22Rv1 (cell line): Measurements from ENCODE around the gene EIF4G3.

Experiments
- H3K27ac ChIP-seq: fragments of 450-650 bp; 2 replicates; pipeline ENCODE4 v1.5.1; 2017
- ZFX ChIP-seq: fragments of 450-650 bp; IDR thresholded peaks from 2 replicates; pipeline ENCODE4 v1.6.1; 2017; ENCODE audit warnings: antibody characterized with exemption, borderline replicate concordance
- TF ChIP-seq, protein P1 (sequence below): fragments of 450-650 bp; IDR thresholded peaks from 2 replicates; pipeline ENCODE4 v1.5.1; 2017; ENCODE audit warnings: mild to moderate bottlenecking

The EIF4G3 gene

DNA sequence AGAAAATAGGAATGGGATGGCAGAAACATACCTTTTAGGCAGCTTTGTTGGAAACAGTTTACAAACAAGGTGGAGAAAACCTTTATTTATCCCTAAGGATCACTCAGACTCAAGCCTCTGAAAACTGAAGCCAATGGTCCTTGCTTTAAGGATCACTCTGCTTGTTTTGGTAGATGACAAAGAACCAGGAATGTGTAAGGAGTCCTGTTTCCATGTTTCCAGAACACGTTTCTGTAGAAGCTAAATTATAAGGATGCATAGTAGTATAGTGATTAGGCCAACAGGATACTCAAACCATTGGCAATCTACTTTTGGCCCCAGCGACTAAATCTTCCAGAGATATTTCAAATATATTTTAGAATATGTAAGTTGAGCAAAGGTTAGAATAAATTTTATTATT, 240.5 kb downstream of the EIF4G3 start:
- H3K27ac ChIP-seq, result no peak overlapping the region
- TF ChIP-seq, protein P1, sequence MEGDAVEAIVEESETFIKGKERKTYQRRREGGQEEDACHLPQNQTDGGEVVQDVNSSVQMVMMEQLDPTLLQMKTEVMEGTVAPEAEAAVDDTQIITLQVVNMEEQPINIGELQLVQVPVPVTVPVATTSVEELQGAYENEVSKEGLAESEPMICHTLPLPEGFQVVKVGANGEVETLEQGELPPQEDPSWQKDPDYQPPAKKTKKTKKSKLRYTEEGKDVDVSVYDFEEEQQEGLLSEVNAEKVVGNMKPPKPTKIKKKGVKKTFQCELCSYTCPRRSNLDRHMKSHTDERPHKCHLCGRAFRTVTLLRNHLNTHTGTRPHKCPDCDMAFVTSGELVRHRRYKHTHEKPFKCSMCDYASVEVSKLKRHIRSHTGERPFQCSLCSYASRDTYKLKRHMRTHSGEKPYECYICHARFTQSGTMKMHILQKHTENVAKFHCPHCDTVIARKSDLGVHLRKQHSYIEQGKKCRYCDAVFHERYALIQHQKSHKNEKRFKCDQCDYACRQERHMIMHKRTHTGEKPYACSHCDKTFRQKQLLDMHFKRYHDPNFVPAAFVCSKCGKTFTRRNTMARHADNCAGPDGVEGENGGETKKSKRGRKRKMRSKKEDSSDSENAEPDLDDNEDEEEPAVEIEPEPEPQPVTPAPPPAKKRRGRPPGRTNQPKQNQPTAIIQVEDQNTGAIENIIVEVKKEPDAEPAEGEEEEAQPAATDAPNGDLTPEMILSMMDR, result no peak
- TF ChIP-seq ZFX, result no peak

DNA sequence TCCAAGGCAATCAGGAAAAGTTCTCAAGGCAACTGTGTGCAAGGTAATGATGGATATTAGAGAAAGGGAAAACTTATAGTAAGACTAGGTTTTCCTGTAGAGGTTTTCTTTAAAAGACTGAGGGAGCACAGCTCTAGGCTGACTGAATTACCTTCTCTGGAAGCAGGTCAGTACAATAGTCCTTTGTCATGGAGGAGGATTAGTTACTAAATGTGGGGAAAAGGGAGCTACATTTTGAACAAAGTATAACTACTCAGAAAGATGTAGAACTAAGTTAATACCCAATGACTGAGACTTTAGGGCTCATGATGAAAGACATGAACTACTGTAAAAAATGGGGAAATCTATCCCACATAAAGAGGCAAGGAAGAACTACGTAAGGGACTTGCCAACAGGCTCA, 241.0 kb downstream of the EIF4G3 start:
- H3K27ac ChIP-seq, result no peak overlapping the region
- no peak for TF ChIP-seq ZFX
- TF ChIP-seq, protein P1, result no peak

DNA sequence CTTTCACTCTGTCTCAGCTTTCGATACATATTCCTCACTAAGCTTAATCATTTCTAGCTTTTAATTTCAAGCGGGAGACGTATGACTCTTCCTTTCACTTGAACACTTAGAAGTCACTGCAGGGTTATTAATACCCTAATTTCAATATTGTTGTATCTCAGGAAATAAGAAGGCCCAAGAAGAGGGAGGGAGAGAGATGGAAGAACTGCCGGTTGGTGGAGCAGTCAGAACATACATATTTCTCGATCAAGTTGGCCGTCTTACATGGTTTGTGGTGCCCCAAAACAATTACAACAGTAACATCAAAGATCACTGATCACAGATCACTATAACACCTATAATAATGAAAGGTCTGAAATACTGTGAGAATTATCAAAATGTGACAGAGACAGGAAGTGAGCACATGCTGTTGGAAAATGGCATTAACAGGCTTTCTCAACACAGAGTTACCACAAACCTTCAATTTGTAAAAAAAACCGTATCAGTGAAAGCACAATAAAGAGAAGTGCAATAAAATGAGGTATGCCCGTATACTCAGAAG, 244.2 kb downstream of the EIF4G3 start:
- TF ChIP-seq ZFX, result no peak
- TF ChIP-seq, protein P1, result no peak
- no peak overlapping the region for H3K27ac ChIP-seq

DNA sequence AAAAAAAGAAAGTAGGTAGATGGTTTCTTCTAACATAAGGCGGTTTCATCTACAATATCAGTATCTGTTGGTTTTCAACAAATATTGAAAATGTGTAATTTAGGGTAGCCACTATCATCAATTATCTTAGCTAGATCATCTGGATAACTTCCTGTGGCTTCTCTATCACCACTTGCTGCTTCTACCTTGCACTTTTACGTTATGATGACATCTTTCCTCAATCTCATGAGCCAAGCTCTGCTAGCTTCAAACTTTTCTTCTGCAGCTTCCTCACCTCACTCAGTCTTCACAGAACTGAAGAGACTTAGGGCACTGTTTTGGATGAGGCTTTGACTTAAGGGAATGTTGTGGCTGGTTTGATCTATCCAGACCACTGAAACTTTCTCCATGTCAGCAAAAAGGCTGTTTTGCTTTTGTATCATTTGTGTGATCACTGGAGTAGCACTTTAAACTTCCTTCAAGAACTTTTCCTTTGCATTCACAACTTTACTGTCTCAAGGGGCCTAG, 244.7 kb downstream of the EIF4G3 start:
- H3K27ac ChIP-seq, result no peak overlapping the region
- no peak for TF ChIP-seq ZFX
- TF ChIP-seq, protein P1, result no peak

DNA sequence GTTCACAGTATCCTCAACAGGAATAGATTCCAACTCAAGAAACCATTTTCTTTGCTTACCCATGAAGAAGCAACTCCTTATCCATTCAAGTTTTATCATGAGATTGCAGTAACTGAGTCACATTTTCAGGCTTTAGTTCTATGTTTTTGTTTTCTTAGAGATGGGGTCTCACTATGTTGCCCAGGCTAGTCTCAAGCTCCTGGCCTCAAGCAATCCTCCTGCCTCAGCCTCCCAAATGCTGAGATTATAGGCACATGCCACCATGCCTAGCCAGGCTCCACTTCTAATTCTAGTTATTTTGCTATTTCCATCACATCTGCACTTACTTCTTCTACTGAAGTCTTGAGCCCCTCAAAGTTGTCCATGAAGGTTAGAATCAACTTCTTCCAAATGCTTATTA, 246.3 kb downstream of the EIF4G3 start:
- TF ChIP-seq ZFX, result no peak
- TF ChIP-seq, protein P1, result no peak

DNA sequence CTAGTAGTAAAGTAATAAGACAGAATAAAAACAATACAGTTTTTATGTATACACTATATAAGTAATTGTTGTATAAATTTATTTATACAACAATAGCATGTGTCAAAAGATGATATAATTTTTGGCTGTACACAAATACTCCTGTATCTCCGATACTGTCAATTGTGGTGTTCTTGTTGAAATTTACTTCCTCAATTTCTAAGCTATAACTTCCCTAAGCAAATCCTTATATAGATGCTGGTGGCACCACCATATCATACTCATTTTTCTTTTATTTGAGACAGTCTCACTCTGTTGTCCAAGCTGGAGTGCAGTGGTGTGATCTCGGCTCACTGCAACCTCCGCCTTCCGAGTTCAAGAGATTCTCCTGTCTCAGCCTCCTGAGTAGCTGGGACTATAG, 248.6 kb downstream of the EIF4G3 start:
- no peak overlapping the region for H3K27ac ChIP-seq
- TF ChIP-seq, protein P1, result no peak
- TF ChIP-seq ZFX, result no peak

More for the DNA sequence above, 246.3 kb downstream of the EIF4G3 start:
- H3K27ac ChIP-seq, result no peak overlapping the region

DNA sequence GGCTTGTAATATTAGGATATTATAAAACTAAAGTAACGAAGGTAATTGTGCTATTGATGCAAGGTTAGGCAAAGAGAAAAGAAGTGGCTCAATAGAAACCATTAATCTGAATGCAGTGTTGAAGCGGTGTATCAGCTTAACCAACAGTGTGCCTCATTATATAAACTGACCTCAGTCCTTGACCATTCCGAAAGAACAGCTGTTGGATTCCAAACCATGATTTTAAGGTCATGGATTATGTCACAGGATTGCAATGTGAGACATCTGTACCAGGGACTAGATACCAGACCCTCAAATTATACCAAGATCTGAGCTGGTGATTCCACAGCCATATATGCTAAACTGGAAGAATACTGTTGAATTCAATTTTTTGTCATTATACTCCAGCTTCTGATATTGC, 255.4 kb downstream of the EIF4G3 start:
- TF ChIP-seq, protein P1, result no peak
- TF ChIP-seq ZFX, result no peak
- no peak overlapping the region for H3K27ac ChIP-seq
